ENCODE data around the gene CDKN2B-AS1. TPM values are rescaled to one million over a fixed set of nuclear protein-coding genes. Genes with fewer than 3 reads are reported as not detected.

CDKN2B-AS1 gene
- total RNA-seq, 1 donor from 2014 or later, result 0.36 TPM

DNA sequence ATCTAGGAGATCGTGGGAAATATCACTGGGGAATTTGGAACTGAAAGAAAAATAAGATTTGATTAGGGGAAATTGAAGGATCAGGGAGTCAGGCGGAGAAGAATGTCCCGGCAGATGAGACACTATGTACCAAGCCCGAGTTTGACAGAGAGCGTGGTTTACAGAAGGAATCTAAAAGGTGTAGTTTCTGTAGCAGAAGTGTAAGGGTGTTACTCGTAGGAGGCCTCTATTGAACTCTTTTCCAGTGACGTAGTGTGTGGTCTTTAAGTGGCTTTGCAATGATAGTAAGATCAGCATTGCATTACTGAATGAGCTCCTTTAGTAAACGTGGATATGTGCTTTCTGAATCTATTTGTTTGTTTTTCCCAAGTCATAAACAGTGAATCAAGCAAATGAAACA is 73.8 kb downstream of the CDKN2B-AS1 start:
- H3K4me3 Mint-ChIP-seq (ENCODE audit: unreplicated experiment), result no peak overlapping the region
- H3K36me3 Mint-ChIP-seq (ENCODE audit: low read depth, unreplicated experiment), result no peaks in the 10 kb centered on the region
- H3K9me3 Mint-ChIP-seq (ENCODE audit: unreplicated experiment), result no peaks in the 10 kb centered on the region
- no peaks in the 10 kb centered on the region for H3K4me1 Mint-ChIP-seq (ENCODE audit: unreplicated experiment)
- H3K27me3 Mint-ChIP-seq (ENCODE audit: unreplicated experiment), result peaks cover 3% of the 10 kb centered on the region
- no peak for TF ChIP-seq CTCF (IDR thresholded peaks at IDR 0.05; ENCODE audit: unreplicated experiment)
- no peak for DNase-seq (ENCODE audit: low spot score)
- no peak overlapping the region for H3K27ac Mint-ChIP-seq (ENCODE audit: unreplicated experiment)

DNA sequence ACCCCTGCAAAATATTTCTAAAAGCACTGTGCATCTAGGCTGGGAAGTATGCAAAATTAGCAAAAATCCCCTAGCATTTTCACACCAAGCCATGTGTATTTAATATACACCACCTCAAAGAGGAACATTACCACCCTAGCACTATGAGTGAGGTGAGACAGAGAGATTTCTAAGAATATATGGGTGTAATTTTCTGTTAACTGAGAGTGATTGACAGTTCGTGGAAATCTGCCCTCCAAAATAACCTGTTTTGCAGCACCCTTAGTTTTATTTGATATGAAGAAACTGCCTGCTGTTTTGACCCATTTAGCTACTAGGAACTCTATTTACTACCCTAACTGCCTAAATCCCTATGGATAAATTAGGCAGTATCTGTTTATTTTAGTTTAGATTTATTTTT is 78.8 kb downstream of the CDKN2B-AS1 start:
- Mint-ChIP-seq H3K4me3 (ENCODE audit: unreplicated experiment) (no peak overlapping the region), H3K27ac (ENCODE audit: unreplicated experiment) (no peak overlapping the region), H3K36me3 (ENCODE audit: low read depth, unreplicated experiment) (no peaks in the 10 kb centered on the region), H3K27me3 (ENCODE audit: unreplicated experiment) (no peaks in the 10 kb centered on the region), H3K4me1 (ENCODE audit: unreplicated experiment) (no peaks in the 10 kb centered on the region), H3K9me3 (ENCODE audit: unreplicated experiment) (no peaks in the 10 kb centered on the region)
- no peak for TF ChIP-seq CTCF (IDR thresholded peaks at IDR 0.05; ENCODE audit: unreplicated experiment)
- DNase-seq (ENCODE audit: low spot score), result no peak

GRCh38 chr9:22078081-22078480 is 83.5 kb downstream of the CDKN2B-AS1 start:
- no peaks in the 10 kb centered on the region for H3K36me3 Mint-ChIP-seq (ENCODE audit: low read depth, unreplicated experiment)
- no peak for DNase-seq (ENCODE audit: low spot score)
- no peaks in the 10 kb centered on the region for H3K4me1 Mint-ChIP-seq (ENCODE audit: unreplicated experiment)
- H3K4me3 Mint-ChIP-seq (ENCODE audit: unreplicated experiment), result no peak overlapping the region
- H3K27ac Mint-ChIP-seq (ENCODE audit: unreplicated experiment), result no peak overlapping the region
- H3K9me3 Mint-ChIP-seq (ENCODE audit: unreplicated experiment), result no peaks in the 10 kb centered on the region
- H3K27me3 Mint-ChIP-seq (ENCODE audit: unreplicated experiment), result no peaks in the 10 kb centered on the region
- no peak for TF ChIP-seq CTCF (IDR thresholded peaks at IDR 0.05; ENCODE audit: unreplicated experiment)

DNA sequence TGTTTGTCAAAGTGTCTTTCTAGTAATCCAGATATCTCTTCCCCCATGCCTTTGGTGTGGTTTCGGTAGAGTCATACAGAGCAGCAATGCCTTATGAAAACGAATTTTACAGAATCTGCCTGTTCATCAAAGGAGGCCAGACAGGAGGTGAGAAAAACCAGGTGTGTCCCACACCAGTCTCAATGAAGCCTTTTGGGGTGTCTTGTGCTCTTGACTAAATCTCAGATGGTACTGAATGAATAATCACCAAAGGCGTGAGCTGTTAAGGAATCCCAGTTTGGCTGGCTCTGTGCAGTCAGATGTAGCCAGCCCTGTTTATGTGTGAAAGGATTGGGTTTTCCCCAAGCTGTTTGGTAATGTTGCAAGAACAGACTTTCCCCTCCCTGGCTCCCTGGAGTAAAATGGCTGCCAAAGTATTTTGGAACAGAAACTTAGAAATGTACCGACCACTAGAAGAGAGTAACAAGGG is 85.3 kb downstream of the CDKN2B-AS1 start:
- H3K27me3 Mint-ChIP-seq (ENCODE audit: unreplicated experiment), result no peaks in the 10 kb centered on the region
- no peak overlapping the region for H3K4me3 Mint-ChIP-seq (ENCODE audit: unreplicated experiment)
- H3K27ac Mint-ChIP-seq (ENCODE audit: unreplicated experiment), result no peak overlapping the region
- TF ChIP-seq CTCF (IDR thresholded peaks at IDR 0.05; ENCODE audit: unreplicated experiment), result no peak
- no peaks in the 10 kb centered on the region for H3K4me1 Mint-ChIP-seq (ENCODE audit: unreplicated experiment)
- H3K9me3 Mint-ChIP-seq (ENCODE audit: unreplicated experiment), result no peaks in the 10 kb centered on the region
- DNase-seq (ENCODE audit: low spot score), result no peak
- no peaks in the 10 kb centered on the region for H3K36me3 Mint-ChIP-seq (ENCODE audit: low read depth, unreplicated experiment)

- DNase-seq (ENCODE audit: low spot score), result no peak
- H3K4me1 Mint-ChIP-seq (ENCODE audit: unreplicated experiment), result no peaks in the 10 kb centered on the region
- H3K36me3 Mint-ChIP-seq (ENCODE audit: low read depth, unreplicated experiment), result no peaks in the 10 kb centered on the region
- no peak for TF ChIP-seq CTCF (IDR thresholded peaks at IDR 0.05; ENCODE audit: unreplicated experiment)
- no peak overlapping the region for H3K4me3 Mint-ChIP-seq (ENCODE audit: unreplicated experiment)
- H3K27ac Mint-ChIP-seq (ENCODE audit: unreplicated experiment), result no peak overlapping the region
- no peaks in the 10 kb centered on the region for H3K27me3 Mint-ChIP-seq (ENCODE audit: unreplicated experiment)
- H3K9me3 Mint-ChIP-seq (ENCODE audit: unreplicated experiment), result no peaks in the 10 kb centered on the region
Measured at GRCh38 chr9:22084336-22085035, 89.9 kb downstream of the CDKN2B-AS1 start.

Measured in endothelial cell (in vitro differentiated cells).